ENCODE data around the gene GATC. TPM values are rescaled to one million over a fixed set of nuclear protein-coding genes. Genes with fewer than 3 reads are reported as not detected.

Gene GATC
- total RNA-seq, 2 experiments from 2014 or later, result 35.8 to 37.6 TPM

- H3K27ac ChIP-seq (ENCODE audit: low read depth, low read length, poor library complexity, severe bottlenecking), result no peak overlapping the region
- peaks cover 34% of the 10 kb centered on the region for H3K4me1 ChIP-seq (ENCODE audit: insufficient read depth, low read length, poor library complexity, severe bottlenecking)
- H4K20me1 ChIP-seq (ENCODE audit: insufficient read depth, low read length), result peaks cover 8% of the 10 kb centered on the region; the same call in 1 of the 2 replicates
- no peaks in the 10 kb centered on the region for H3K9me2 ChIP-seq (ENCODE audit: insufficient read depth, low read length)
- H2AFZ ChIP-seq (ENCODE audit: low read length), result no peak overlapping the region
- H3K79me2 ChIP-seq (ENCODE audit: insufficient read depth, low read depth, low read length), result peaks cover 20% of the 10 kb centered on the region
- POLR2A ChIA-PET, result interaction anchor here (0.6 to 1.3 kb wide), 5 partner anchors 19 to 465 kb away, joined by 3 to 4 read pairs (median 3); partner anchors contain the start of genes COQ5 and DYNLL1
- no peak overlapping the region for H3K4me3 ChIP-seq (ENCODE audit: low read depth, low read length, poor library complexity, severe bottlenecking)
- H3K4me2 ChIP-seq (ENCODE audit: low read length), result no peak overlapping the region
- CTCF ChIA-PET (ENCODE audit: unreplicated experiment), result interaction anchor here (1.1 kb wide), 1 partner anchor 35 kb away, joined by 3 read pairs; no protein-coding TSS in a partner anchor
- no peaks in the 10 kb centered on the region for H3K9me3 ChIP-seq (ENCODE audit: low read length)
- BruUV-seq (replicated peaks), result TSS peak; percentile 50
- no peak for DNase-seq (ENCODE audit: low spot score)
- TF ChIP-seq, protein P1, sequence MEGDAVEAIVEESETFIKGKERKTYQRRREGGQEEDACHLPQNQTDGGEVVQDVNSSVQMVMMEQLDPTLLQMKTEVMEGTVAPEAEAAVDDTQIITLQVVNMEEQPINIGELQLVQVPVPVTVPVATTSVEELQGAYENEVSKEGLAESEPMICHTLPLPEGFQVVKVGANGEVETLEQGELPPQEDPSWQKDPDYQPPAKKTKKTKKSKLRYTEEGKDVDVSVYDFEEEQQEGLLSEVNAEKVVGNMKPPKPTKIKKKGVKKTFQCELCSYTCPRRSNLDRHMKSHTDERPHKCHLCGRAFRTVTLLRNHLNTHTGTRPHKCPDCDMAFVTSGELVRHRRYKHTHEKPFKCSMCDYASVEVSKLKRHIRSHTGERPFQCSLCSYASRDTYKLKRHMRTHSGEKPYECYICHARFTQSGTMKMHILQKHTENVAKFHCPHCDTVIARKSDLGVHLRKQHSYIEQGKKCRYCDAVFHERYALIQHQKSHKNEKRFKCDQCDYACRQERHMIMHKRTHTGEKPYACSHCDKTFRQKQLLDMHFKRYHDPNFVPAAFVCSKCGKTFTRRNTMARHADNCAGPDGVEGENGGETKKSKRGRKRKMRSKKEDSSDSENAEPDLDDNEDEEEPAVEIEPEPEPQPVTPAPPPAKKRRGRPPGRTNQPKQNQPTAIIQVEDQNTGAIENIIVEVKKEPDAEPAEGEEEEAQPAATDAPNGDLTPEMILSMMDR (conservative IDR thresholded peaks at IDR 0.05; ENCODE audit: low read length), result no peak
- no peak for TF ChIP-seq EZH2phosphoT487 (IDR thresholded peaks at IDR 0.05; ENCODE audit: borderline replicate concordance, low read depth, low read length)
- intact Hi-C loops (cut with micrococcal nuclease; ENCODE audit: unreplicated experiment), result no loop called here
- H3K36me3 ChIP-seq (ENCODE audit: insufficient read depth, low read length), result peaks cover 13% of the 10 kb centered on the region
These were observed 26.3 kb downstream of the GATC start for GRCh38 chr12:120472521-120472920.

DNA sequence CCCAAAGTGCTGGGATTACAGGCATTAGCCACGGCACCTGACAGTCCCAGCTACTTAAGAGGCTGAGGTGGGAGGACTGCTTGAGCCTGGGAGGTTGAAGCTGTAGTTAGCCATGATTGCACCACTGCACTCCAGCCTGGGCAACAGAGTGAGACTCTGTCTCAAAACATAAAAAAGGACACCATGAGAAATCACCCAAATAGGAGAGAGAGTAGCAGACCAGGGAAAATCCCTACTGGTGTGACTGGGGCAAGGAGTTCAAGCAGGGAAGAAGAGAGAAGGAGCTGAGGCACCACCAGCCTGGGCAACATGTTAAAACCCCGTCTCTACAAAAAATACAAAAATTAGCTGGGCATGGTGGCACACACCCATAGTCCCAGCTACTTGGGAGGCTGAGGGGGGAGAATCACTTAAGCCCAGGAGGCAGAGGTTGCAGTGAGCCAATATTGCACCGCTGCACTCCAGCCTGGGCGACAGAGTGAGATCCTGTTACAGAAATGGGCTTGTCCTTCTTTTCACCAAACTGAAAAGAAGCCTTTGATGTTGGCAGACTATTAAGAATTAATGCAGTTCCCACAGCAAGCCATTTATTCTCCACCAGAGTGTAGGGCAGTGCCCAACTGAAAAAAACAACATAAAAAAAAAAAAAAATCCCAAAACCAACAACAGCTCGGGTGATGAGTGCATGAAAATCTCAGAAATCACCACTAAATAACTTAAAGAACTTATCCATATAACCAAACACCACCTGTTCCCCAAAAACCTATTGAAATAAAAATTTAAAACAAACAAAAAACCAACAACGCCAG is 27.8 kb downstream of the GATC start:
- H2AFZ ChIP-seq (ENCODE audit: low read length), result no peak overlapping the region
- DNase-seq (ENCODE audit: low spot score), result no peak
- TF ChIP-seq, protein P1 (conservative IDR thresholded peaks at IDR 0.05; ENCODE audit: low read length), result no peak
- no peak for TF ChIP-seq EZH2phosphoT487 (IDR thresholded peaks at IDR 0.05; ENCODE audit: borderline replicate concordance, low read depth, low read length)
- ChIA-PET CTCF (ENCODE audit: unreplicated experiment) (no interaction called here), POLR2A (no interaction called here)
- no TSS peak for BruUV-seq (replicated peaks)
- no peak overlapping the region for H3K4me2 ChIP-seq (ENCODE audit: low read length)
- peaks cover 5% of the 10 kb centered on the region; the same call in 1 of the 2 replicates for H3K79me2 ChIP-seq (ENCODE audit: insufficient read depth, low read depth, low read length)
- H3K36me3 ChIP-seq (ENCODE audit: insufficient read depth, low read length), result no peaks in the 10 kb centered on the region
- intact Hi-C loops (cut with micrococcal nuclease; ENCODE audit: unreplicated experiment), result no loop called here
- H3K4me1 ChIP-seq (ENCODE audit: insufficient read depth, low read length, poor library complexity, severe bottlenecking), result peaks cover 28% of the 10 kb centered on the region
- no peaks in the 10 kb centered on the region for H3K9me3 ChIP-seq (ENCODE audit: low read length)
- H3K4me3 ChIP-seq (ENCODE audit: low read depth, low read length, poor library complexity, severe bottlenecking), result no peak overlapping the region
- H3K27ac ChIP-seq (ENCODE audit: low read depth, low read length, poor library complexity, severe bottlenecking), result no peak overlapping the region
- no peaks in the 10 kb centered on the region for H4K20me1 ChIP-seq (ENCODE audit: insufficient read depth, low read length)
- H3K9me2 ChIP-seq (ENCODE audit: insufficient read depth, low read length), result no peaks in the 10 kb centered on the region

DNA sequence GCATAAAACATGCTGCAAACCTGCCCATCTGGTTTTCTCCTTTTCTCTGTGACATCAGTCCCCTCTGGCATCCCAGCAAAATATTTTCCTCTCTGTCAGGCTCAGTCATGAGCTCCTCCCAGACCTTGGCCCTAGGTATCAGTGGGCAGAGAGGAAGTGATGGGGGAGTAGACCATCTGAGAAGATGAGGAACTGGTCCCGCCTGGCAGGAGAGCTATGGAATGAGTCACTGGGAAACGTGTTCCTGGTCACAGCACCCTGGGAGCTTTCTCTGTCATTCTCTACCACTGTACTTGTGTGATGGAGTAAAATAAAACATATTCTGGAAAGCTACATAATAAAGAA is 28.3 kb downstream of the GATC start:
- CTCF ChIA-PET (ENCODE audit: unreplicated experiment), result no interaction called here
- H3K9me3 ChIP-seq (ENCODE audit: low read length), result no peaks in the 10 kb centered on the region
- H3K9me2 ChIP-seq (ENCODE audit: insufficient read depth, low read length), result no peaks in the 10 kb centered on the region
- DNase-seq (ENCODE audit: low spot score), result no peak
- no peak overlapping the region for H3K4me3 ChIP-seq (ENCODE audit: low read depth, low read length, poor library complexity, severe bottlenecking)
- intact Hi-C loops (cut with micrococcal nuclease; ENCODE audit: unreplicated experiment), result no loop called here
- no TSS peak for BruUV-seq (replicated peaks)
- POLR2A ChIA-PET, result no interaction called here
- no peaks in the 10 kb centered on the region for H3K36me3 ChIP-seq (ENCODE audit: insufficient read depth, low read length)
- no peak overlapping the region for H3K27ac ChIP-seq (ENCODE audit: low read depth, low read length, poor library complexity, severe bottlenecking)
- peaks cover 4% of the 10 kb centered on the region; the same call in 1 of the 2 replicates for H3K79me2 ChIP-seq (ENCODE audit: insufficient read depth, low read depth, low read length)
- H2AFZ ChIP-seq (ENCODE audit: low read length), result no peak overlapping the region
- peaks cover 28% of the 10 kb centered on the region for H3K4me1 ChIP-seq (ENCODE audit: insufficient read depth, low read length, poor library complexity, severe bottlenecking)
- TF ChIP-seq, protein P1 (conservative IDR thresholded peaks at IDR 0.05; ENCODE audit: low read length), result no peak
- no peak for TF ChIP-seq EZH2phosphoT487 (IDR thresholded peaks at IDR 0.05; ENCODE audit: borderline replicate concordance, low read depth, low read length)
- no peak overlapping the region for H3K4me2 ChIP-seq (ENCODE audit: low read length)
- no peaks in the 10 kb centered on the region for H4K20me1 ChIP-seq (ENCODE audit: insufficient read depth, low read length)

Measured in OCI-LY7 (cell line).